ENCODE measurements around the gene ZNF385D. TPM values are rescaled to one million over a fixed set of nuclear protein-coding genes. Genes with fewer than 3 reads are reported as not detected.
A peak's percentile ranks its signal among the peaks of the same experiment; 100 is the strongest.

ZNF385D gene
- total RNA-seq, 1 experiment from 2014 or later: 5.9 TPM

- Histone ChIP-seq H3K36me3 (ENCODE audit: low read depth, low read length) (no peaks in the 10 kb centered on the region), H2AFZ (ENCODE audit: low read length) (peak overlapping the region; percentile 82), H3K9me3 (ENCODE audit: low read length) (no peaks in the 10 kb centered on the region), H3K9ac (ENCODE audit: low read length) (peak overlapping the region; percentile 81), H3K4me3 (ENCODE audit: low read length) (peak overlapping the region; percentile 80), H3K27me3 (ENCODE audit: low read length) (no peaks in the 10 kb centered on the region), H3K79me2 (ENCODE audit: low read length) (peaks cover 33% of the 10 kb centered on the region), H4K20me1 (ENCODE audit: low read length) (0 out of 2 replicates have a peak, but pooled peaks cover 10% of the 10 kb centered on the region), H3F3A (ENCODE audit: low read length, unreplicated experiment) (peaks cover 3% of the 10 kb centered on the region), H3K9me2 (replicated peaks; ENCODE audit: low read length) (no peaks in the 10 kb centered on the region), H3K4me2 (ENCODE audit: low read length) (peak overlapping the region; percentile 91), H3K27ac (ENCODE audit: low read length) (peak overlapping the region; percentile 65), H3K4me1 (ENCODE audit: insufficient read depth, low read length) (peaks cover 43% of the 10 kb centered on the region)
- TF ChIP-seq EZH2 (IDR thresholded peaks at IDR 0.05; ENCODE audit: low read length, unreplicated experiment) (no peak), EZH2phosphoT487 (IDR thresholded peaks at IDR 0.05; ENCODE audit: borderline replicate concordance, low read length) (no peak), CTCF (conservative IDR thresholded peaks at IDR 0.05; ENCODE audit: low read depth, low read length) (0 out of 2 replicates have a peak, but pooled peaks have one; percentile 18)
- ATAC-seq (peak; percentile 17; the same call in 1 of the 2 replicates), DNase-seq (peak; percentile 42)
- ChIA-PET POLR2A (ENCODE audit: unreplicated experiment) (interaction anchor here (0.6 kb wide), 3 partner anchors 46 to 364 kb away, joined by 3 to 17 read pairs (median 7); no protein-coding TSS in a partner anchor), CTCF (interaction anchor here (0.6 to 2.2 kb wide), 7 partner anchors 9 to 316 kb away, joined by 3 to 27 read pairs (median 4); no protein-coding TSS in a partner anchor)
- no TSS peak for BruUV-seq (replicated peaks)
- intact Hi-C loops (cut with micrococcal nuclease): loop anchor here (1.0 to 10.0 kb wide), 11 partner anchors 47 to 1527 kb away; no protein-coding TSS in a partner anchor
Observed at GRCh38 chr3:21751886-21752285, 876 bp upstream of the ZNF385D start.

- POLR2A ChIA-PET (ENCODE audit: unreplicated experiment): interaction anchor here (0.6 to 0.8 kb wide), 6 partner anchors 45 to 1042 kb away, joined by 3 to 31 read pairs (median 6); no protein-coding TSS in a partner anchor
- H3K27ac ChIP-seq (ENCODE audit: low read length): peak overlapping the region; percentile 65
- ATAC-seq: peak; percentile 18
Observed at GRCh38 chr3:21750080-21750696, 822 bp downstream of the ZNF385D start.

More at GRCh38 chr3:21750080-21750696, 822 bp downstream of the ZNF385D start:
- Histone ChIP-seq H3K36me3 (ENCODE audit: low read depth, low read length) (no peaks in the 10 kb centered on the region), H3F3A (ENCODE audit: low read length, unreplicated experiment) (peaks cover 3% of the 10 kb centered on the region), H4K20me1 (ENCODE audit: low read length) (0 out of 2 replicates have a peak, but pooled peaks cover 10% of the 10 kb centered on the region), H3K9ac (ENCODE audit: low read length) (peak overlapping the region; percentile 81), H3K4me1 (ENCODE audit: insufficient read depth, low read length) (peaks cover 43% of the 10 kb centered on the region), H3K9me2 (replicated peaks; ENCODE audit: low read length) (no peaks in the 10 kb centered on the region), H3K27me3 (ENCODE audit: low read length) (no peaks in the 10 kb centered on the region), H3K9me3 (ENCODE audit: low read length) (no peaks in the 10 kb centered on the region), H3K4me3 (ENCODE audit: low read length) (peak overlapping the region; percentile 80), H2AFZ (ENCODE audit: low read length) (peak overlapping the region; percentile 82), H3K79me2 (ENCODE audit: low read length) (peaks cover 49% of the 10 kb centered on the region), H3K4me2 (ENCODE audit: low read length) (peak overlapping the region; percentile 91)
- DNase-seq: peak; percentile 77
- TF ChIP-seq EZH2 (IDR thresholded peaks at IDR 0.05; ENCODE audit: low read length, unreplicated experiment) (no peak), EZH2phosphoT487 (IDR thresholded peaks at IDR 0.05; ENCODE audit: borderline replicate concordance, low read length) (no peak), CTCF (conservative IDR thresholded peaks at IDR 0.05; ENCODE audit: low read depth, low read length) (no peak)
- BruUV-seq (replicated peaks): no TSS peak
- CTCF ChIA-PET: interaction anchor here (0.7 to 2.0 kb wide), 3 partner anchors 147 to 1135 kb away, joined by 3 to 9 read pairs (median 4); no protein-coding TSS in a partner anchor
- intact Hi-C loops (cut with micrococcal nuclease): loop anchor here (2.0 to 10.0 kb wide), 7 partner anchors 45 to 1525 kb away; no protein-coding TSS in a partner anchor

All from PC-3 (cell line).